ENCODE results near the gene LMX1B.

DNA sequence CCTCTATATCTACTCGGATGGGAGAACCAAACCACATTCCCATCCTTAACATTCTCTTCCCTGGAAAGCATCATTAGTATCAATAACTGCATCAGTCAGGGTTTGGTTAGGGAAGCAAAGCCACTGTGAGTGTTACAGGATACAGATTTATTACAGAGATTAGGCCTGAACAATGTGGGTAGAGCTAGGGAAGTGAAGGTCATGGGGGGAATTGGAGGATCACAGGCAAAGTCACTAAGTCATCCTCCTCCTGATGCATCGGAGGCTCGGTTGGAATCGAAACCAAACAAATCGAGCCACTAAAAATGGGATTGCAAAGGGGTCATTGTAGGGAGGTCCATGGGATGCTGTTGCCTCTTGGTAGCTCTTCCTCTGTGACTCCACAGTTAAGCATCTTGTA, 129.3 kb downstream of the LMX1B start:
- TF ChIP-seq CTCF (conservative IDR thresholded peaks at IDR 0.05 in 1 of 2, IDR thresholded peaks at IDR 0.05 in 1 of 2; ENCODE audit: low read depth in 1 of 2, low read length in 2 of 2), result no peak
- no peak for TF ChIP-seq EZH2 (IDR thresholded peaks at IDR 0.05; ENCODE audit: low read length, missing control alignments)
